ENCODE results near the gene ATXN1. TPM values are rescaled to one million over a fixed set of nuclear protein-coding genes. Genes with fewer than 3 reads are reported as not detected.
A peak's percentile ranks its signal among the peaks of the same experiment; 100 is the strongest.

ATXN1 gene
- total RNA-seq, 1 experiment from 2014 or later: 27.0 TPM

DNA sequence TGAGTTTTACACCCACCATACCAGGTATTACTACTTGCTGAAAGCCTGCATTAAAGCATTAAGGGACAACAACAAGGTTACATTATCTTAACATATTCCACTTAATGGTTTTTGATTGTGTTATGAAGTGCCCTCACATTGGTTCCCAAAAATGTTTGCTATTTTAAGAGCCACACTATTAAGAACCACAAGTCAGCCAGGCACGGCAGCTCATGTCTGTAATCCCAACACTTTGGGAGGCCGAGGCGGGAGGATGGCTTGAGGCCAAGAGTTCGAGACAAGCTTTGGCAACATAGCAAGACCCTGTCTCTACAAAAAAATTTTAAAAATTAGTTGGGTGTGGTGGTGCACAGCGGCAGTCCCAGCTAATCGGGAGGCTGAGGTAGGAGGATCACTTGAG, 28.2 kb downstream of the ATXN1 start:
- Histone ChIP-seq H3K9me2 (replicated peaks; ENCODE audit: low read length) (no peaks in the 10 kb centered on the region), H3K36me3 (ENCODE audit: low read depth, low read length) (no peaks in the 10 kb centered on the region), H4K20me1 (ENCODE audit: low read length) (no peaks in the 10 kb centered on the region), H3K9me3 (ENCODE audit: low read length) (no peaks in the 10 kb centered on the region), H3K27ac (ENCODE audit: low read length) (no peak overlapping the region), H3K4me3 (ENCODE audit: low read length) (no peak overlapping the region), H3K4me2 (ENCODE audit: low read length) (no peak overlapping the region), H3K4me1 (ENCODE audit: insufficient read depth, low read length) (peaks cover 60% of the 10 kb centered on the region), H2AFZ (ENCODE audit: low read length) (no peak overlapping the region), H3F3A (ENCODE audit: low read length, unreplicated experiment) (no peaks in the 10 kb centered on the region), H3K79me2 (ENCODE audit: low read length) (peaks cover 39% of the 10 kb centered on the region), H3K27me3 (ENCODE audit: low read length) (no peaks in the 10 kb centered on the region), H3K9ac (ENCODE audit: low read length) (no peak overlapping the region)
- ATAC-seq (no peak), DNase-seq (no peak)
- CTCF ChIA-PET: no interaction called here
- BruUV-seq (replicated peaks): no TSS peak
- intact Hi-C loops (cut with micrococcal nuclease): no loop called here
- TF ChIP-seq EZH2 (IDR thresholded peaks at IDR 0.05; ENCODE audit: low read length, unreplicated experiment): no peak
- no peak for TF ChIP-seq EZH2phosphoT487 (IDR thresholded peaks at IDR 0.05; ENCODE audit: borderline replicate concordance, low read length)
- TF ChIP-seq, protein P1, sequence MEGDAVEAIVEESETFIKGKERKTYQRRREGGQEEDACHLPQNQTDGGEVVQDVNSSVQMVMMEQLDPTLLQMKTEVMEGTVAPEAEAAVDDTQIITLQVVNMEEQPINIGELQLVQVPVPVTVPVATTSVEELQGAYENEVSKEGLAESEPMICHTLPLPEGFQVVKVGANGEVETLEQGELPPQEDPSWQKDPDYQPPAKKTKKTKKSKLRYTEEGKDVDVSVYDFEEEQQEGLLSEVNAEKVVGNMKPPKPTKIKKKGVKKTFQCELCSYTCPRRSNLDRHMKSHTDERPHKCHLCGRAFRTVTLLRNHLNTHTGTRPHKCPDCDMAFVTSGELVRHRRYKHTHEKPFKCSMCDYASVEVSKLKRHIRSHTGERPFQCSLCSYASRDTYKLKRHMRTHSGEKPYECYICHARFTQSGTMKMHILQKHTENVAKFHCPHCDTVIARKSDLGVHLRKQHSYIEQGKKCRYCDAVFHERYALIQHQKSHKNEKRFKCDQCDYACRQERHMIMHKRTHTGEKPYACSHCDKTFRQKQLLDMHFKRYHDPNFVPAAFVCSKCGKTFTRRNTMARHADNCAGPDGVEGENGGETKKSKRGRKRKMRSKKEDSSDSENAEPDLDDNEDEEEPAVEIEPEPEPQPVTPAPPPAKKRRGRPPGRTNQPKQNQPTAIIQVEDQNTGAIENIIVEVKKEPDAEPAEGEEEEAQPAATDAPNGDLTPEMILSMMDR (conservative IDR thresholded peaks at IDR 0.05; ENCODE audit: low read depth, low read length): no peak
- POLR2A ChIA-PET (ENCODE audit: unreplicated experiment): no interaction called here

DNA sequence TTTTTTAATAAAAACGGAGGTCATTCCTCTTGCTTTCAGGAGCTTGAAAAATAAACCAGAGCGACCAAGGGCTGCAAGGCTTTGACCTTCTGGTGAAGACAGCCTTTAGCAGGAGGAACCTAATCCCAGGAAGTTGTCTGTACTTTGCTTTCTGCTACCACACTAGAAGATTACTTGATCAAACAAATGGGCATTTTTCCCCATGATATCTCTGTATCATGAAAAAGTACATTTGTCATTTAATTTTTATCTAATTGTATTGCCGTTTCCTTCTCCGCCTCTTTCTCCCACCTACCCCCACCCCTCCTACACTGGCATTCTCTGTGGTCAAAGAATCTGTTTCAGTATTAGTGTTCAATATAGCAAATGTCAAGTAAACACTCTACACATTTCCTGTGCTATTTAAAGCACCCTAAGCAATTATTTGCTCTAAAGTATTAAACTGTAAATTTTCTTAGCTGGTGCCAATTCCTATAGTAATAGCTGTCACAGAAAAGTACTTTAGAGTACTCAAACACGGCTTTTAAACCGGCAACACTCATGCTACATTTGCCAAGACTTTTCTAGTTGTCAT, 29.7 kb downstream of the ATXN1 start:
- no peak overlapping the region for H3K4me3 ChIP-seq (ENCODE audit: low read length)
- ATAC-seq: peak; percentile 51
- no peaks in the 10 kb centered on the region for H3K9me3 ChIP-seq (ENCODE audit: low read length)
- TF ChIP-seq EZH2phosphoT487 (IDR thresholded peaks at IDR 0.05; ENCODE audit: borderline replicate concordance, low read length): no peak
- TF ChIP-seq, protein P1 (conservative IDR thresholded peaks at IDR 0.05; ENCODE audit: low read depth, low read length): no peak
- no peak for TF ChIP-seq EZH2 (IDR thresholded peaks at IDR 0.05; ENCODE audit: low read length, unreplicated experiment)
- H2AFZ ChIP-seq (ENCODE audit: low read length): no peak overlapping the region
- H3K9ac ChIP-seq (ENCODE audit: low read length): no peak overlapping the region
- H3F3A ChIP-seq (ENCODE audit: low read length, unreplicated experiment): no peaks in the 10 kb centered on the region
- peak overlapping the region; percentile 18 for H3K4me2 ChIP-seq (ENCODE audit: low read length)
- BruUV-seq (replicated peaks): no TSS peak
- no peaks in the 10 kb centered on the region for H3K9me2 ChIP-seq (replicated peaks; ENCODE audit: low read length)
- CTCF ChIA-PET: interaction anchor here (0.7 kb wide), 1 partner anchor 16 kb away, joined by 7 read pairs; no protein-coding TSS in a partner anchor
- H4K20me1 ChIP-seq (ENCODE audit: low read length): no peaks in the 10 kb centered on the region
- H3K4me1 ChIP-seq (ENCODE audit: insufficient read depth, low read length): peaks cover 57% of the 10 kb centered on the region
- H3K27me3 ChIP-seq (ENCODE audit: low read length): no peaks in the 10 kb centered on the region
- POLR2A ChIA-PET (ENCODE audit: unreplicated experiment): interaction anchor here (0.6 kb wide), 1 partner anchor 13 kb away, joined by 6 read pairs; no protein-coding TSS in a partner anchor
- DNase-seq: peak; percentile 30
- peaks cover 33% of the 10 kb centered on the region for H3K79me2 ChIP-seq (ENCODE audit: low read length)
- intact Hi-C loops (cut with micrococcal nuclease): loop anchor here (2.0 kb wide), 1 partner anchor 19 kb away; no protein-coding TSS in a partner anchor
- H3K27ac ChIP-seq (ENCODE audit: low read length): 0 out of 2 replicates have a peak overlapping the region, but pooled peaks have one; percentile 4
- H3K36me3 ChIP-seq (ENCODE audit: low read depth, low read length): no peaks in the 10 kb centered on the region

Measured in PC-3 (cell line).